Coronary artery (tissue), 2 donors: ENCODE data around the gene TENT4A.
A peak's percentile ranks its signal among the peaks of the same experiment; 100 is the strongest.

Experiments
- DNase-seq: peaks from one replicate; pipeline ENCODE4 v3.0.0-alpha.2; 2017; ENCODE audit warnings: low spot score
- H3K27ac ChIP-seq, 2 donors: fragments of 200-600 bp; sonication (generic); one replicate each; pipeline ENCODE4 v1.5.1; 2016 to 2019
- H3K4me3 ChIP-seq: fragments of 200-600 bp; sonication (generic); 2 replicates; pipeline ENCODE4 v1.5.1; 2016; ENCODE audit warnings: mild to moderate bottlenecking, moderate library complexity
- TF ChIP-seq, protein P1 (sequence below): fragments of 200-600 bp; sonication (generic); IDR thresholded peaks from one replicate; pipeline ENCODE4 v1.5.1; 2019; ENCODE audit warnings: antibody characterized with exemption

The TENT4A gene

GRCh38 chr5:6743161-6743560 is 29.9 kb downstream of the TENT4A start:
- DNase-seq: no peak
- no peak overlapping the region for H3K4me3 ChIP-seq
- no peak overlapping the region for H3K27ac ChIP-seq
- TF ChIP-seq, protein P1, sequence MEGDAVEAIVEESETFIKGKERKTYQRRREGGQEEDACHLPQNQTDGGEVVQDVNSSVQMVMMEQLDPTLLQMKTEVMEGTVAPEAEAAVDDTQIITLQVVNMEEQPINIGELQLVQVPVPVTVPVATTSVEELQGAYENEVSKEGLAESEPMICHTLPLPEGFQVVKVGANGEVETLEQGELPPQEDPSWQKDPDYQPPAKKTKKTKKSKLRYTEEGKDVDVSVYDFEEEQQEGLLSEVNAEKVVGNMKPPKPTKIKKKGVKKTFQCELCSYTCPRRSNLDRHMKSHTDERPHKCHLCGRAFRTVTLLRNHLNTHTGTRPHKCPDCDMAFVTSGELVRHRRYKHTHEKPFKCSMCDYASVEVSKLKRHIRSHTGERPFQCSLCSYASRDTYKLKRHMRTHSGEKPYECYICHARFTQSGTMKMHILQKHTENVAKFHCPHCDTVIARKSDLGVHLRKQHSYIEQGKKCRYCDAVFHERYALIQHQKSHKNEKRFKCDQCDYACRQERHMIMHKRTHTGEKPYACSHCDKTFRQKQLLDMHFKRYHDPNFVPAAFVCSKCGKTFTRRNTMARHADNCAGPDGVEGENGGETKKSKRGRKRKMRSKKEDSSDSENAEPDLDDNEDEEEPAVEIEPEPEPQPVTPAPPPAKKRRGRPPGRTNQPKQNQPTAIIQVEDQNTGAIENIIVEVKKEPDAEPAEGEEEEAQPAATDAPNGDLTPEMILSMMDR: no peak

GRCh38 chr5:6744841-6745705 is 31.8 kb downstream of the TENT4A start:
- DNase-seq: no peak
- H3K4me3 ChIP-seq: no peak overlapping the region
- H3K27ac ChIP-seq: no peak overlapping the region
- TF ChIP-seq, protein P1: no peak

DNA sequence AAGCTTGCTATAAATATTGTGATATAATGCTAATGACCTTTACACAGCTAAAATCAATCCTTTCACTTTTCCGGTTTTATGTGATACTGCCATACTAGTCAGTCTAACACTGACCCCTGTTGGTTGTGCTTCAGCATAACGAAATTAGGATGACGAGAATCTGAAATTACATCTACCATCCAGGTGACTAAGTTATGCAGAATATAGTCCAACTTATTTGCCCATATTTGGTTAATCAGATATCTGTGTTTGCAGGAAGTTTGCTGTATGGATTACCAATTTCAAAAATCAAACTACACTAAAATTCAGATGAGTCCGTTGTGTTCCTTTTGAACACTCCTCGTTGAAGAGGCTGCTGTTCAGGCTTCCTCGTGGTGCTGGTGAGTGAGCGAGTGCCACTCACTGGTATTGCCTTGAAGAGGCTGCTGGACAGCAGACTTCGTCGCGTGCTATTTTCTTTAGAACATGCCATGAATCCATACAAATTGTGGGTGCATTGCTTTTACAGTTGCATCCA is 32.5 kb downstream of the TENT4A start:
- no peak for DNase-seq
- no peak overlapping the region for H3K4me3 ChIP-seq
- no peak overlapping the region for H3K27ac ChIP-seq
- TF ChIP-seq, protein P1: peak; percentile 65

DNA sequence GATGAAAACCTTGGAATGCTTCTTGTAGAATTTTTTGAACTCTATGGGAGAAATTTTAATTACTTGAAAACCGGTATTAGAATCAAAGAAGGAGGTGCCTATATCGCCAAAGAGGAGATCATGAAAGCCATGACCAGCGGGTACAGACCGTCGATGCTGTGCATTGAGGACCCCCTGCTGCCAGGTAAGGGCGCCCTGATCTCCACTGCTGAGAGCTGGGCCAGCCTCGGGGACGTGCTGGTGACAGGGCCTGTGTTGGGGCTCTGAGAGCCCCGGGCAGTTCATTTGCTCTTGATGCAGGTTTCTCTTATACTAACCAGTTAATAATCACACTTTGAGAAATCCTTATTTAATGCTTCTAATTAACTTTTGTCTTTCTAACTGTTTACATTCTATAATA is 33.0 kb downstream of the TENT4A start:
- TF ChIP-seq, protein P1: no peak
- no peak overlapping the region for H3K27ac ChIP-seq
- no peak overlapping the region for H3K4me3 ChIP-seq
- DNase-seq: no peak

DNA sequence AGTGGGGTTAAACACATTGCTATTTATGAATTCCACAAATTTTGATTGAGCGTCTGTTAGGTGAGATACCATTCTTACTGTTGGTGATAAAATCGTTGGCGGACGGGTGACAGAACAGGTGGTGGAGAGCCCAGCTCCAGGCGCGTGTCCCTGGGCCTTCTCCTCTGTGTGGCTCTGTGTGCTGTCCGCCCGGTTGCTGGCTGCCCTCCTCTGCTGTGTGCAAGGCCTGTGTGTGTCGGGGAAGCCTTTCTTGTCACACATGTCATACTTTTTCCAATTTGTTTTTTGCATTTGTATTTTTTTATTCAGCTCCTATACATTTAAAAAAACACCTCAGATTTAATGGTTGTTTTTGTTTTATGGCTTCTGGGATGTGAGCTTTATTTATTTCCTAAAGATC is 33.9 kb downstream of the TENT4A start:
- TF ChIP-seq, protein P1: no peak
- Histone ChIP-seq H3K27ac (no peak overlapping the region), H3K4me3 (no peak overlapping the region)
- no peak for DNase-seq

- TF ChIP-seq, protein P1: no peak
Measured at GRCh38 chr5:6748142-6748541, 34.9 kb downstream of the TENT4A start.

More at GRCh38 chr5:6748142-6748541, 34.9 kb downstream of the TENT4A start:
- DNase-seq: no peak
- no peak overlapping the region for H3K4me3 ChIP-seq
- H3K27ac ChIP-seq: no peak overlapping the region
